Measurements from ENCODE around the gene IL3RA.

IL3RA gene

DNA sequence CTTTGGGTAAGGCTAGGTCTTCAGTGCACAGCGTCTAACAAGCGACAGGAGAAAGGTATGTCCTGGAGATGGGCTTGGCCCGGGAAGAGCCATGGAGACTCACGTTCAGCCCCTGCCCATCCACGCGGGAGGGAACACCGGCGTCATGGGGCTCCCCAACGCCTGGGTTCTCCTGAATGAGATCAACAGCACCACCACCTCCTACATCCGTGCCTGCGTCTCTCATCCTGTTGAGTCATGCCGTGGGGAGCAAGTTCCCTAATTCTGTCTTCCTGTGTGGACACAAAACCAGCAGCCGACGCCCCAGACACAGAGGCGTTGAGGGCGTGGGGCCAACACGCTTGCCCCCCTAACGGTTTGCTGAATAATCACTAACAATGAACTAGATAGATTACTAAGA lies 20.1 kb upstream of the IL3RA start:
- Histone ChIP-seq H3K27ac (ENCODE audit: low read depth, low read length, poor library complexity, severe bottlenecking) (no peak overlapping the region), H3K4me2 (ENCODE audit: low read length) (no peak overlapping the region), H4K20me1 (ENCODE audit: insufficient read depth, low read length) (no peaks in the 10 kb centered on the region), H3K4me1 (ENCODE audit: insufficient read depth, low read length, severe bottlenecking) (no peaks in the 10 kb centered on the region), H3F3A (ENCODE audit: insufficient read depth, low read length) (no peaks in the 10 kb centered on the region), H3K9ac (ENCODE audit: low read length) (no peak overlapping the region), H3K9me2 (ENCODE audit: low read depth, low read length) (no peaks in the 10 kb centered on the region), H3K27me3 (ENCODE audit: insufficient read depth, low read length) (no peaks in the 10 kb centered on the region; the same call in 1 of the 2 replicates), H3K36me3 (ENCODE audit: insufficient read depth, low read length) (no peaks in the 10 kb centered on the region), H3K4me3 (ENCODE audit: low read depth, low read length, poor library complexity, severe bottlenecking) (no peak overlapping the region), H3K9me3 (ENCODE audit: low read length) (no peaks in the 10 kb centered on the region), H3K79me2 (ENCODE audit: insufficient read depth, low read length) (no peaks in the 10 kb centered on the region), H2AFZ (ENCODE audit: low read length) (no peak overlapping the region)
- no peak for TF ChIP-seq CTCF (IDR thresholded peaks at IDR 0.05; ENCODE audit: low read length)
- TF ChIP-seq EZH2 (IDR thresholded peaks at IDR 0.05; ENCODE audit: borderline replicate concordance, low read length) = no peak

GRCh38 chrX:1321674-1322073 lies 14.9 kb upstream of the IL3RA start:
- Histone ChIP-seq H3K4me1 (ENCODE audit: insufficient read depth, low read length, severe bottlenecking) (no peaks in the 10 kb centered on the region), H3K9me3 (ENCODE audit: low read length) (no peaks in the 10 kb centered on the region), H3K27me3 (ENCODE audit: insufficient read depth, low read length) (no peaks in the 10 kb centered on the region; the same call in 1 of the 2 replicates), H4K20me1 (ENCODE audit: insufficient read depth, low read length) (no peaks in the 10 kb centered on the region), H3K4me3 (ENCODE audit: low read depth, low read length, poor library complexity, severe bottlenecking) (no peak overlapping the region), H2AFZ (ENCODE audit: low read length) (no peak overlapping the region), H3F3A (ENCODE audit: insufficient read depth, low read length) (no peaks in the 10 kb centered on the region), H3K27ac (ENCODE audit: low read depth, low read length, poor library complexity, severe bottlenecking) (no peak overlapping the region), H3K36me3 (ENCODE audit: insufficient read depth, low read length) (no peaks in the 10 kb centered on the region), H3K4me2 (ENCODE audit: low read length) (no peak overlapping the region), H3K9ac (ENCODE audit: low read length) (no peak overlapping the region), H3K9me2 (ENCODE audit: low read depth, low read length) (no peaks in the 10 kb centered on the region), H3K79me2 (ENCODE audit: insufficient read depth, low read length) (no peaks in the 10 kb centered on the region)
- no peak for TF ChIP-seq EZH2 (IDR thresholded peaks at IDR 0.05; ENCODE audit: borderline replicate concordance, low read length)
- no peak for TF ChIP-seq CTCF (IDR thresholded peaks at IDR 0.05; ENCODE audit: low read length)

DNA sequence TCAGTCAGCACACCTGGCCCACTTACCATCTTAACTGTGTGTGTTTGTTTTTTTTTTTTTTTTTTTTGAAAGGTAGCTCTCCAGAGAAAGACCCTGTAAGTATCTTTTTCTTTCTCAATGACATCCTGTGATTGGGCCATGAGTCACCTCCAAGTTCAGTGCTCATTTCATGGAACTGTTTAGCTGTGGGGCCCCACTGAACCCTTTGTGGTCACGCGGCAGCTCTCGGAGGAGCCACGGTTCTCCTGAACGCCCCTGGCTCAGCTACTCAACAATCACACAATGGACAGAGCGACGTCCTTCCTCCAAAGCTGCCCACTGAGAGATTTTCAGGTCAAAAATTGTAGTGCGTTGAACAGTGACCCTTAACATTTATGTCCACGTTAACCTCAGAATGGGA lies 14.2 kb upstream of the IL3RA start:
- Histone ChIP-seq H4K20me1 (ENCODE audit: insufficient read depth, low read length) (no peaks in the 10 kb centered on the region), H3K4me3 (ENCODE audit: low read depth, low read length, poor library complexity, severe bottlenecking) (no peak overlapping the region), H3K9me3 (ENCODE audit: low read length) (no peaks in the 10 kb centered on the region), H3K27me3 (ENCODE audit: insufficient read depth, low read length) (no peaks in the 10 kb centered on the region; the same call in 1 of the 2 replicates), H3K9ac (ENCODE audit: low read length) (no peak overlapping the region), H3K79me2 (ENCODE audit: insufficient read depth, low read length) (no peaks in the 10 kb centered on the region), H3K4me1 (ENCODE audit: insufficient read depth, low read length, severe bottlenecking) (no peaks in the 10 kb centered on the region), H3K9me2 (ENCODE audit: low read depth, low read length) (no peaks in the 10 kb centered on the region), H3F3A (ENCODE audit: insufficient read depth, low read length) (no peaks in the 10 kb centered on the region), H3K36me3 (ENCODE audit: insufficient read depth, low read length) (no peaks in the 10 kb centered on the region), H3K4me2 (ENCODE audit: low read length) (no peak overlapping the region), H2AFZ (ENCODE audit: low read length) (no peak overlapping the region), H3K27ac (ENCODE audit: low read depth, low read length, poor library complexity, severe bottlenecking) (no peak overlapping the region)
- TF ChIP-seq CTCF (IDR thresholded peaks at IDR 0.05; ENCODE audit: low read length) (no peak), EZH2 (IDR thresholded peaks at IDR 0.05; ENCODE audit: borderline replicate concordance, low read length) (no peak)
